Endothelial cell of umbilical vein (primary cell): ENCODE results near the gene CAMKMT.

Experiments
- EZH2 ChIP-seq: IDR thresholded peaks from 2 replicates; pipeline ENCODE4 v1.6.1; 2012; ENCODE audit warnings: borderline replicate concordance, low read depth, mild to moderate bottlenecking, moderate library complexity, low read length, inconsistent platforms; ENCODE audit not compliant: severe bottlenecking
- POLR2A ChIP-seq: IDR thresholded peaks from 2 replicates; pipeline ENCODE4 v1.6.1; 2012; ENCODE audit warnings: low read depth, mild to moderate bottlenecking, control low read depth, low read length

DNA sequence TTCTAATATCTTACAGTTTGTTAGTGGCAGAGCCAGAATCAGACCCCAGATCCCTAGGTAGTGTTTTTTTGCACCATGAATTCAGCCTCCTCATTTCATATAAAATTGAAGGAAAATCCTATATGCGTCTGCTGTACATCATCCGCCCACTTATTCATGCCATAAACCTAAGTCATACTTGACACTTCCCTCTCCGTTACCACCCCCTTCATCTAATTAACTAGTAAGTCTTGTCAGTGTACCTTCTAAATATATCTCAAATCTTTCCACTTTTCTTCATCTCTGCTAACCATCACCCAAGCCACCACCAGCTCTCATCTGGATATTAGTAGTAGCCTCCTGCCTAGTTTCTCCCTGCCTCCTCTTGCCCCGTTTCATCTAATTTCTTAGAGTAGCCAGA is 331.1 kb downstream of the CAMKMT start:
- TF ChIP-seq POLR2A (no peak), EZH2 (no peak)
